GM21723 (cell line): ENCODE measurements around the gene KRT7.
A peak's percentile ranks its signal among the peaks of the same experiment; 100 is the strongest.
"Not testable (repeated sequence)": the region's sequence is repeated elsewhere in the genome, so short reads cannot be mapped to it uniquely, and the experiment has no call there.

ENCODE experiments used
- ATAC-seq: cut with Tn5 transposase; IDR thresholded peaks from one replicate; pipeline ENCODE4 v1.9.1; 2021; ENCODE audit warnings: mild to moderate bottlenecking, moderate library complexity; ENCODE audit not compliant: unreplicated experiment

KRT7 gene

GRCh38 chr12:52243259-52243855, 10.3 kb downstream of the KRT7 start:
- no peak for ATAC-seq

- peak; percentile 91 for ATAC-seq
These were observed 11.0 kb downstream of the KRT7 start for GRCh38 chr12:52243856-52244614.

GRCh38 chr12:52244615-52244994, 11.6 kb downstream of the KRT7 start:
- ATAC-seq, result no peak

GRCh38 chr12:52245259-52245961, 12.4 kb downstream of the KRT7 start:
- ATAC-seq, result no peak

GRCh38 chr12:52245962-52246569, 13.0 kb downstream of the KRT7 start:
- no peak for ATAC-seq

GRCh38 chr12:52246720-52247621, 13.9 kb downstream of the KRT7 start:
- no peak for ATAC-seq

GRCh38 chr12:52247622-52248540, 14.8 kb downstream of the KRT7 start:
- ATAC-seq, result no peak

- ATAC-seq, result no peak
These were observed 15.8 kb downstream of the KRT7 start for GRCh38 chr12:52248541-52249461.

- ATAC-seq, result no peak
These were observed 16.5 kb downstream of the KRT7 start for GRCh38 chr12:52249511-52250047.

- ATAC-seq, result no peak
These were observed 17.3 kb downstream of the KRT7 start for GRCh38 chr12:52250048-52250990.

- no peak for ATAC-seq
These were observed 18.5 kb downstream of the KRT7 start for GRCh38 chr12:52251367-52252051.

- not testable (repeated sequence) for ATAC-seq
These were observed 19.2 kb downstream of the KRT7 start for GRCh38 chr12:52252175-52252615.

GRCh38 chr12:52252728-52253343, 19.8 kb downstream of the KRT7 start:
- ATAC-seq, result no peak

GRCh38 chr12:52253391-52254179, 20.5 kb downstream of the KRT7 start:
- no peak for ATAC-seq
